KMS-11 (cell line): Measurements from ENCODE around the gene SDC4.
A peak's percentile ranks its signal among the peaks of the same experiment; 100 is the strongest.

Source experiments
- H2AFZ ChIP-seq: fragments of 200-600 bp; sonication (generic); 2 replicates; pipeline ENCODE4 v1.6.1; 2016; ENCODE audit warnings: antibody characterized with exemption, mixed run types, low read depth
- H3K27ac ChIP-seq: fragments of 200-600 bp; sonication (generic); 2 replicates; pipeline ENCODE4 v1.6.1; 2016; ENCODE audit warnings: mild to moderate bottlenecking, mixed run types
- H3K27me3 ChIP-seq: fragments of 200-600 bp; sonication (generic); 2 replicates; pipeline ENCODE4 v1.6.1; 2017; ENCODE audit warnings: mild to moderate bottlenecking, low read depth, mixed run types, moderate library complexity; ENCODE audit not compliant: insufficient read depth
- H3K36me3 ChIP-seq: fragments of 200-600 bp; sonication (generic); 2 replicates; pipeline ENCODE4 v1.6.1; 2017; ENCODE audit warnings: mild to moderate bottlenecking, mixed run types; ENCODE audit not compliant: insufficient read depth
- H3K4me1 ChIP-seq: fragments of 200-600 bp; sonication (generic); 2 replicates; pipeline ENCODE4 v1.6.1; 2016; ENCODE audit warnings: mild to moderate bottlenecking, low read depth, mixed run types; ENCODE audit not compliant: poor library complexity, severe bottlenecking
- H3K4me2 ChIP-seq: fragments of 200-600 bp; sonication (generic); 2 replicates; pipeline ENCODE4 v1.7.0; 2016; ENCODE audit warnings: mild to moderate bottlenecking, mixed run types
- H3K4me3 ChIP-seq: fragments of 200-600 bp; sonication (generic); IDR thresholded peaks from 2 replicates; pipeline ENCODE4 v1.6.1; 2017; ENCODE audit warnings: low read depth, low read length, mixed read lengths; ENCODE audit not compliant: insufficient read depth
- H3K79me2 ChIP-seq: fragments of 200-600 bp; sonication (generic); 2 replicates; pipeline ENCODE4 v1.6.1; 2016; ENCODE audit warnings: low read depth, mixed run types; ENCODE audit not compliant: insufficient read depth
- H3K9ac ChIP-seq: fragments of 200-600 bp; sonication (generic); 2 replicates; pipeline ENCODE4 v1.6.1; 2016; ENCODE audit warnings: mild to moderate bottlenecking, mixed run types
- H4K20me1 ChIP-seq: fragments of 200-600 bp; sonication (generic); 2 replicates; pipeline ENCODE4 v1.6.1; 2016; ENCODE audit warnings: mild to moderate bottlenecking, mixed run types; ENCODE audit not compliant: insufficient read depth
- TF ChIP-seq, protein P1 (sequence below): fragments of 200-600 bp; sonication (generic); conservative IDR thresholded peaks from 2 replicates; pipeline ENCODE4 v1.6.1; 2017; ENCODE audit warnings: low read depth, mild to moderate bottlenecking, antibody characterized with exemption, low read length, moderate library complexity, mixed read lengths

SDC4 gene

DNA sequence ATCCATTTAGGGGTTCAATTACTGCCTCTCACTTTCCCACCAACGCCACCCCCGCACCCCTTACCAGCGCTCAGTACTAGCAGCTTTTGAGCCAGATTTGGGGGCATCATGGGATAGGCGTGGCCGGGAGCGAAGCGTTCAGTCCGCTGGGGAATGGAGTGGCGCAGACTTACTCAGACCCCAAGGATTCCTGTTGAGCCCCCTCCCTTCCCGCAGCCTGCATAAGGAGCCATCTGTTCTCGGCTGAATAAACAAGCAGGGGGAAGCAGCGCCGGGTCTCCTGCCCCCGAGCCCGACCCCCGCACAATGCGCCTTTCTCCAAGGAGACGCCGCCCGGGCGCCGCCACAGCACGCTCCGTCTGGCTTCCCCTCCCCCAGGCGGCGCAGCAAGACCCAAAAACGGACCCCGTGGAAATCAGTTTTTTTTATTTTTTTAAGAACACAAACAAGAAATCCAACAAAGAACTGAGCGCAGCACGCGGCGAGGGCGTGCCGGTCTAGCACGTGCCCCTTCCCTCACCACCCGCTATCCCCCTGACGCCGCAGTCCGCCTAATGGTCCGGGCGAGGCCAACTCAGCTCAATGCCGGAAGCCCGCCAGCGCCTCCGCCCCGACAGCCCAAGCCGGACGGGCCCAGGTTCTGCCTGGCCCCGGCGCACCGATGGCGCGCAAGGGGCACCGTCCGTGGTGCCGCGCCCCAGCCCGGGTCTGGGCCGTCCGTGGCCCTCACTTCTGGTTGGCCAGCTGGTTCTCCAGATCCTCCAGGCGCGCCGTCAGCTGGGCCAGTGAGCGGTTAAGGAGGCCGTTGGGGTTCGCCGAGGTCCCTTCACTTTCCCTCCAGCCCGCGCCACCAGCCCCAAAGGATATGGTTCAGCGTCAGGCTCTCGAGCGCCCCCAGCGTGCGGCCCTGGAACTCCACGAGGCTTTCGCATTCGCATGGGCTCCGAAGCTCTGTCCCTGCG, 54.9 kb downstream of the SDC4 start:
- Histone ChIP-seq H3K27me3 (no peaks in the 10 kb centered on the region), H3K4me3 (no peak overlapping the region)

DNA sequence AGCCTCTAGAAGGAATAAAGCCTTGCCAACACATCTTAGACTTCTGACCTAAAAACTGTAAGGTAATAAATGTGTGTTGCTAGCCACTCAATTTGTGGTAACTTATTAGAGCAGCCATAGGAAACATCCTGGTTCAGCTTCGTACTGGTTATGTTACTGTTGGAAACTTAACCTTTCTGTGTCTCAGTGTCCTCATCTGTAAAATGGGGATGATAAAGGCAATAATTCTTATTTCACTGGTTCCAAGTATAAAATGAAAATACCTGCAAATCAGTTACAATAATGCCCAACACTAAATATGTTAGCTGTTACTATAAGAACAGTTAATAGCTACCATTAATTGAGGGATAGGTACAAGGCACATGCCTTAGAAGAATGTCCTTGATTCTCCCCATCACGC, 55.9 kb downstream of the SDC4 start:
- 0 out of 2 replicates have a peak overlapping the region, but pooled peaks have one; percentile 4 for H3K27ac ChIP-seq
- no peaks in the 10 kb centered on the region for H4K20me1 ChIP-seq
- TF ChIP-seq, protein P1, sequence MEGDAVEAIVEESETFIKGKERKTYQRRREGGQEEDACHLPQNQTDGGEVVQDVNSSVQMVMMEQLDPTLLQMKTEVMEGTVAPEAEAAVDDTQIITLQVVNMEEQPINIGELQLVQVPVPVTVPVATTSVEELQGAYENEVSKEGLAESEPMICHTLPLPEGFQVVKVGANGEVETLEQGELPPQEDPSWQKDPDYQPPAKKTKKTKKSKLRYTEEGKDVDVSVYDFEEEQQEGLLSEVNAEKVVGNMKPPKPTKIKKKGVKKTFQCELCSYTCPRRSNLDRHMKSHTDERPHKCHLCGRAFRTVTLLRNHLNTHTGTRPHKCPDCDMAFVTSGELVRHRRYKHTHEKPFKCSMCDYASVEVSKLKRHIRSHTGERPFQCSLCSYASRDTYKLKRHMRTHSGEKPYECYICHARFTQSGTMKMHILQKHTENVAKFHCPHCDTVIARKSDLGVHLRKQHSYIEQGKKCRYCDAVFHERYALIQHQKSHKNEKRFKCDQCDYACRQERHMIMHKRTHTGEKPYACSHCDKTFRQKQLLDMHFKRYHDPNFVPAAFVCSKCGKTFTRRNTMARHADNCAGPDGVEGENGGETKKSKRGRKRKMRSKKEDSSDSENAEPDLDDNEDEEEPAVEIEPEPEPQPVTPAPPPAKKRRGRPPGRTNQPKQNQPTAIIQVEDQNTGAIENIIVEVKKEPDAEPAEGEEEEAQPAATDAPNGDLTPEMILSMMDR = no peak
- no peak overlapping the region for H3K4me3 ChIP-seq
- peak overlapping the region; percentile 63 for H3K4me2 ChIP-seq
- H3K36me3 ChIP-seq = no peaks in the 10 kb centered on the region
- peaks cover 42% of the 10 kb centered on the region for H3K4me1 ChIP-seq
- H2AFZ ChIP-seq = peak overlapping the region; percentile 97; the same call in 1 of the 2 replicates
- H3K9ac ChIP-seq = no peak overlapping the region
- no peaks in the 10 kb centered on the region for H3K27me3 ChIP-seq
- no peaks in the 10 kb centered on the region for H3K79me2 ChIP-seq

More for the DNA sequence above, 54.9 kb downstream of the SDC4 start:
- Histone ChIP-seq H3K9ac (peak overlapping the region; percentile 91), H3K36me3 (no peaks in the 10 kb centered on the region), H3K79me2 (no peaks in the 10 kb centered on the region), H2AFZ (peak overlapping the region; percentile 97), H3K27ac (peak overlapping the region; percentile 83), H3K4me1 (peaks cover 42% of the 10 kb centered on the region), H3K4me2 (peak overlapping the region; percentile 63), H4K20me1 (no peaks in the 10 kb centered on the region)
- TF ChIP-seq, protein P1 = peak; percentile 90

DNA sequence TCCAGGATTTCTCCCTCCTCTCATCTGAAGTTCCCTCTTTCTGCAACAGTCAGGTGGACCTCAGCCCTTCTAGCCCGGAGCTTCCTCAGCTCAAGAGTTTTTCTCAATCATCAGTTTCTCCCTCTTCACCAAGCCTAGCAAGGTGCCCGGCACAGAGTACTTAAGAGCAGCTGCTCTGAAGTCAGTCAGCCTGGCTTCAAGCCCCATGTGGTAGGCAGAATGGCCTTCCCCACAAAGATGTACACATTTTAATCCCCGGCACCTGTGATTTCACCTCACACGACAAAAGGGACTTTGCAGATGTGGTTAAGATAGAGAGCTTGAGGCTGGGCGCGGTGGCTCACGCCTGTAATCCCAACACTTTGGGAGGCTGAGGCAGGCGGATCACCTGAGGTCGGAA, 56.7 kb downstream of the SDC4 start:
- Histone ChIP-seq H3K4me1 (peaks cover 42% of the 10 kb centered on the region), H2AFZ (peak overlapping the region; percentile 17; the same call in 1 of the 2 replicates), H4K20me1 (no peaks in the 10 kb centered on the region), H3K4me3 (no peak overlapping the region), H3K4me2 (peak overlapping the region; percentile 69), H3K27ac (peak overlapping the region; percentile 49), H3K9ac (no peak overlapping the region), H3K36me3 (no peaks in the 10 kb centered on the region), H3K79me2 (no peaks in the 10 kb centered on the region), H3K27me3 (no peaks in the 10 kb centered on the region)
- TF ChIP-seq, protein P1 = no peak

DNA sequence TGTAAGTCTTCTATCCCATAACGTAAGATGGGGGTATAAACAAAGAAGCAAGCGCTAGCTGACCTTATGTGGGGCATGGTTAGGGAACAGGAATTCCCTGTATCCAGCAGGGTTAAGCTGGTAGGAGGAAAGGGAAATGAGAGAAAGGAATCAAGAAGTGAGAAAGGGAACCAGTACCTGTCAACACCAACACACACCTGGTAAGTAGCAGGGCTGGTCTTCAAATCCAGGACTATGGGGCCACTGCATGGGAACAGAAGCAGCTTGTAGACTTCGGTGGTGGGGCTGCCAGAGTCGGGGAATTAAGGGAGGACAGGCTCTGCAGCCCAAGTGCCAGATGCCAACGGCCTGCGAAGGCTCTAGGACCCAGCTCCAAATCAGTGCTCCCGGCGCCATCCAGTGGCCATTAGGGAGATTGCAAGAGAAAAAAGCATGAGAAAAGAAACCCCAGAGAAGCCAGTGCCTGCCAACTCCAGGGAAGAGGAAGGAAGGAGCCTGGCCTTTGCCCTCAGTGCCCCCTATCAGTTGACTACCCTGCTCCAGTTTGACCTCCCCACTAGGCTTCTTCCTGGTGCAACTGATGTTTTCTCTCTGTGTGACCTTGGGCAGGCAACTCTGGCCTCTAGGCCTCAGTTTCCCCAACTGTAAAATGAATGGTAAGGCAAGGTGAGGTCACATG, 57.4 kb downstream of the SDC4 start:
- H3K4me3 ChIP-seq = no peak overlapping the region
- no peak overlapping the region; the same call in 1 of the 2 replicates for H3K9ac ChIP-seq
- H4K20me1 ChIP-seq = no peaks in the 10 kb centered on the region
- H3K36me3 ChIP-seq = no peaks in the 10 kb centered on the region
- no peaks in the 10 kb centered on the region for H3K27me3 ChIP-seq
- TF ChIP-seq, protein P1 = peak; percentile 95
- H3K79me2 ChIP-seq = no peaks in the 10 kb centered on the region
- H3K4me1 ChIP-seq = peaks cover 42% of the 10 kb centered on the region
- H2AFZ ChIP-seq = peak overlapping the region; percentile 58; the same call in 1 of the 2 replicates
- peak overlapping the region; percentile 69 for H3K4me2 ChIP-seq
- peak overlapping the region; percentile 49 for H3K27ac ChIP-seq
